Adrenal gland (tissue), 5 donors: ENCODE results near the gene DOCK1.

Source experiments
- POLR2A ChIP-seq, 2 donors: fragments of 450-650 bp; IDR thresholded peaks; one replicate each; pipeline ENCODE4 v1.6.1; 2017; ENCODE audit warnings: antibody characterized with exemption in 2 of 2, mild to moderate bottlenecking in 2 of 2, moderate library complexity in 1 of 2
- TF ChIP-seq, protein P1 (sequence below), 6 experiments: fragments of 450-650 bp in 4 of 6; fragments of 200-600 bp in 2 of 6; sonication (generic) in 1 of 6; IDR thresholded peaks; 1 replicate in 5 of 6; 2 replicates in 1 of 6; pipeline versions ENCODE4 v1.5.1 to v1.8.0; 2016 to 2021; ENCODE audit warnings: antibody characterized with exemption in 6 of 6, mild to moderate bottlenecking in 2 of 6, moderate library complexity in 1 of 6
- donor health status: DM: no; HTN: no; CAD: no.

DNA sequence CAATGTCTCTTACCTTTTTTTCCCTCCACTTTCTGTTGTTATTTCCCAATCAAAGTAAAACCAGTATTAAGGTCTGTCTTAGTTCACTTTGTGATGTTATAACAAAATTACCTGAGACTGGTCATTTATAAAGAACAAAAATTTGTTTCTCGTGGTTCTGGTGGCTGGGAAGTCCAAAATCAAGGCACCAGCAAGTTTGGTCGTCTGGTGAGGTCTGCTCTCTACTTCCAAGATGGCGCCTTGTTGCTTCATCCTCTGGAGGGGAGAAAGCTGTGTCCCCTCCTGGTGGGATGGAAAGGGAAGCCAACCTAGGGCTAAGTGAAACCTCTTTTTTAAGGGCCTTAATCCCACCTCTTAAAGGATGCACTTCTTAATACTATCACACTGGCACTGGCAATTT, 313.4 kb downstream of the DOCK1 start:
- TF ChIP-seq, protein P1, sequence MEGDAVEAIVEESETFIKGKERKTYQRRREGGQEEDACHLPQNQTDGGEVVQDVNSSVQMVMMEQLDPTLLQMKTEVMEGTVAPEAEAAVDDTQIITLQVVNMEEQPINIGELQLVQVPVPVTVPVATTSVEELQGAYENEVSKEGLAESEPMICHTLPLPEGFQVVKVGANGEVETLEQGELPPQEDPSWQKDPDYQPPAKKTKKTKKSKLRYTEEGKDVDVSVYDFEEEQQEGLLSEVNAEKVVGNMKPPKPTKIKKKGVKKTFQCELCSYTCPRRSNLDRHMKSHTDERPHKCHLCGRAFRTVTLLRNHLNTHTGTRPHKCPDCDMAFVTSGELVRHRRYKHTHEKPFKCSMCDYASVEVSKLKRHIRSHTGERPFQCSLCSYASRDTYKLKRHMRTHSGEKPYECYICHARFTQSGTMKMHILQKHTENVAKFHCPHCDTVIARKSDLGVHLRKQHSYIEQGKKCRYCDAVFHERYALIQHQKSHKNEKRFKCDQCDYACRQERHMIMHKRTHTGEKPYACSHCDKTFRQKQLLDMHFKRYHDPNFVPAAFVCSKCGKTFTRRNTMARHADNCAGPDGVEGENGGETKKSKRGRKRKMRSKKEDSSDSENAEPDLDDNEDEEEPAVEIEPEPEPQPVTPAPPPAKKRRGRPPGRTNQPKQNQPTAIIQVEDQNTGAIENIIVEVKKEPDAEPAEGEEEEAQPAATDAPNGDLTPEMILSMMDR (IDR thresholded peaks at IDR 0.05), result no peak
- no peak for TF ChIP-seq POLR2A (IDR thresholded peaks at IDR 0.05)
